Measurements from ENCODE around the gene TFG.
A peak's percentile ranks its signal among the peaks of the same experiment; 100 is the strongest.

Gene TFG

GRCh38 chr3:100706365-100706764, 2.9 kb upstream of the TFG start:
- DNase-seq (ENCODE audit: low read depth): no peak

GRCh38 chr3:100708644-100708988, 678 bp upstream of the TFG start:
- no peak for DNase-seq (ENCODE audit: low read depth)

GRCh38 chr3:100709842-100710260, 557 bp downstream of the TFG start:
- peak; percentile 38 for DNase-seq (ENCODE audit: low read depth)

- peak; percentile 73 for DNase-seq (ENCODE audit: low read depth)
These were observed 1.1 kb downstream of the TFG start for GRCh38 chr3:100710261-100710968.

- no peak for DNase-seq (ENCODE audit: low read depth)
These were observed 5.9 kb downstream of the TFG start for GRCh38 chr3:100715176-100715575.

- DNase-seq (ENCODE audit: low read depth): no peak
These were observed 7.8 kb downstream of the TFG start for GRCh38 chr3:100717063-100717462.

- no peak for DNase-seq (ENCODE audit: low read depth)
These were observed 8.6 kb downstream of the TFG start for GRCh38 chr3:100717637-100718487.

- no peak for DNase-seq (ENCODE audit: low read depth)
These were observed 9.8 kb downstream of the TFG start for GRCh38 chr3:100719136-100719535.

GRCh38 chr3:100720426-100720825, 11.1 kb downstream of the TFG start:
- no peak for DNase-seq (ENCODE audit: low read depth)

GRCh38 chr3:100725935-100726513, 16.7 kb downstream of the TFG start:
- DNase-seq (ENCODE audit: low read depth): no peak

GRCh38 chr3:100726706-100727105, 17.4 kb downstream of the TFG start:
- DNase-seq (ENCODE audit: low read depth): no peak

- no peak for DNase-seq (ENCODE audit: low read depth)
These were observed 21.2 kb downstream of the TFG start for GRCh38 chr3:100730524-100730923.

GRCh38 chr3:100732435-100732834, 23.1 kb downstream of the TFG start:
- no peak for DNase-seq (ENCODE audit: low read depth)

GRCh38 chr3:100737334-100737733, 28.0 kb downstream of the TFG start:
- DNase-seq (ENCODE audit: low read depth): no peak

GRCh38 chr3:100740207-100740606, 30.9 kb downstream of the TFG start:
- no peak for DNase-seq (ENCODE audit: low read depth)

- DNase-seq (ENCODE audit: low read depth): no peak
These were observed 34.2 kb downstream of the TFG start for GRCh38 chr3:100743535-100743934.

GRCh38 chr3:100744671-100745070, 35.4 kb downstream of the TFG start:
- no peak for DNase-seq (ENCODE audit: low read depth)

- DNase-seq (ENCODE audit: low read depth): no peak
These were observed 36.3 kb downstream of the TFG start for GRCh38 chr3:100745617-100746016.

- DNase-seq (ENCODE audit: low read depth): no peak
These were observed 36.8 kb downstream of the TFG start for GRCh38 chr3:100746092-100746491.

GRCh38 chr3:100748220-100748619, 38.9 kb downstream of the TFG start:
- no peak for DNase-seq (ENCODE audit: low read depth)

- no peak for DNase-seq (ENCODE audit: low read depth)
These were observed 39.7 kb downstream of the TFG start for GRCh38 chr3:100748967-100749366.

- DNase-seq (ENCODE audit: low read depth): peak; percentile 72
These were observed 44.6 kb downstream of the TFG start for GRCh38 chr3:100753846-100754245.

Measured in fibroblast of gingiva (primary cell).